AG10803 (cell line): Measurements from ENCODE around the gene SENP6.

Source experiments
- DNase-seq: peaks from one replicate; pipeline ENCODE4 v3.0.0; 2010; ENCODE audit warnings: low read depth
- H3K4me3 ChIP-seq: 2 replicates; pipeline ENCODE4 v1.5.1; 2011; ENCODE audit warnings: mild to moderate bottlenecking, low read length, control low read depth
- TF ChIP-seq, protein P1 (sequence below): conservative IDR thresholded peaks from 2 replicates; pipeline ENCODE4 v1.5.1; 2011; ENCODE audit warnings: mild to moderate bottlenecking, low read length, control low read depth, inconsistent platforms

Gene SENP6

DNA sequence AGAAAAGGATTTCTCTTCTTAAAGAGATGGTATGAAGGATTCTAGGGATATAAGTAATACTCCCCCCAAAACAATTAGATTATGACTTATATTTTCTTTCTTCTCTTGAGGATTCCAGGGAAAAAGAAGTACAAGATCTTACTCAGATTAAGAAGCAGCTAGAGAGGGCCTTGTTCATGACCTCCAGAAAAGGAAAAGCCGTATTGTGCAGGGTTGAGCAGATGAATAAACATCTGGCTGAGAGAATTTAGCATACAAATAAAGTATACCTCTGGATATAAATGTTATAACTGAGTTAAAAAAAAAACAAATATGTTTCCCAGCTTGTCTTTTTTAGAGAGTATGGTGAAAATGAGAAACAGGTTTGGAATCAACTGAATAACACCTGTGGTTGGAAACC lies 158.6 kb downstream of the SENP6 start:
- TF ChIP-seq, protein P1, sequence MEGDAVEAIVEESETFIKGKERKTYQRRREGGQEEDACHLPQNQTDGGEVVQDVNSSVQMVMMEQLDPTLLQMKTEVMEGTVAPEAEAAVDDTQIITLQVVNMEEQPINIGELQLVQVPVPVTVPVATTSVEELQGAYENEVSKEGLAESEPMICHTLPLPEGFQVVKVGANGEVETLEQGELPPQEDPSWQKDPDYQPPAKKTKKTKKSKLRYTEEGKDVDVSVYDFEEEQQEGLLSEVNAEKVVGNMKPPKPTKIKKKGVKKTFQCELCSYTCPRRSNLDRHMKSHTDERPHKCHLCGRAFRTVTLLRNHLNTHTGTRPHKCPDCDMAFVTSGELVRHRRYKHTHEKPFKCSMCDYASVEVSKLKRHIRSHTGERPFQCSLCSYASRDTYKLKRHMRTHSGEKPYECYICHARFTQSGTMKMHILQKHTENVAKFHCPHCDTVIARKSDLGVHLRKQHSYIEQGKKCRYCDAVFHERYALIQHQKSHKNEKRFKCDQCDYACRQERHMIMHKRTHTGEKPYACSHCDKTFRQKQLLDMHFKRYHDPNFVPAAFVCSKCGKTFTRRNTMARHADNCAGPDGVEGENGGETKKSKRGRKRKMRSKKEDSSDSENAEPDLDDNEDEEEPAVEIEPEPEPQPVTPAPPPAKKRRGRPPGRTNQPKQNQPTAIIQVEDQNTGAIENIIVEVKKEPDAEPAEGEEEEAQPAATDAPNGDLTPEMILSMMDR: no peak
- no peak for DNase-seq
- no peak overlapping the region for H3K4me3 ChIP-seq

DNA sequence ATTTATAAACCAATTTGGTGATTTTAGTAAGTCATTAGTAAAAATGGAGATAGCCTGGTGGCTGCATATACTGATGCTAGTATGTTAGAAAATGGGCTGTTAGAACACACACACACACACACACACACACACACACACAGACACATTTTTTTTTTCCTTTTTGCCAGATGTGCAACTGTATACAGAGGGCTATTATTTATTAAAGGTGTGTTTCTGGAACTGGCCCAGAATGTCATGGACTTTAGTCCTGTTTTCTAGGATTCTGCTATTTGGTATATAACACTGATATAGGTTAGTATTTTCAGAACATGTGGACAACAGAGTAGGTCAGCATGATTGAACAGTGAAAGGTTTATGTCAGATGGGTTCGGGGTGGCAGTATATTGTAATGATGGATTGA lies 159.8 kb downstream of the SENP6 start:
- no peak overlapping the region for H3K4me3 ChIP-seq
- TF ChIP-seq, protein P1: no peak
- no peak for DNase-seq

DNA sequence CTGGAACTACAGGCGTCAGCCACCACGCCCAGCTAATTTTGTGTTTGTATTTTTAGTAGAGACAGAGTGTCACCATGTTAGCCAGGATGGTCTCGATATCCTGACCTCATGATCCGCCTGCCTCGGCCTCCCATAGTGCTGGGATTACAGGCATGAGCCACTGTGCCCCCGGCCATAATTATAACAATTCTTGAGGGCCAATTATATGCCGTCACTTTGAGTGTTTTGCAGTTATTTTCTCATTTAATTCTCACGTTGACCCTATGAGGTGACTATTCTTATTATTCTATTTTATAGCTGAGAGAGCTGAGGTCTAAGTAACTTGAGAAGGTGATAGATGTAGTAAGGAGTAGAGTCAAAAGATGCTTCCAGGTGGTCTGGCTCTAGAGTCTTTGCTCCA lies 160.4 kb downstream of the SENP6 start:
- no peak for DNase-seq
- TF ChIP-seq, protein P1: no peak
- H3K4me3 ChIP-seq: no peak overlapping the region

DNA sequence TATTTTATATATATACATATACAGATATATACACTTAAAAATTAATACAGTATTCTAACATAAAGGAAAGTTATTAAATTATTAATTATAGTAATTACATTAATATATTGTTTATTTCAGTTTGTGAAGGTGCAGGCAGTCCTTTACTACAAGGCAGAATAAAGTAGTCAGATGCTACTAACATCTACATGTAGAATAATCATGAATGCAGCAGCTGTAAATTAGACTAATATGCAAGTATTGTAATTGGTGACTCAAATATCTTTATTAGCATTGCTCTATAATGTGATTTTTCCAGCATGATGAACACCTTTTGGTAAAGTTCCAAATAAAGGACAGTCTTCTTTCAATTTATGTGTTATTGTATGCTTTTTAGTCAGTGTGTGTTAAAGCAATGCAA lies 164.7 kb downstream of the SENP6 start:
- TF ChIP-seq, protein P1: no peak
- no peak for DNase-seq
- no peak overlapping the region for H3K4me3 ChIP-seq
